HUDEP-2 (cell line): ENCODE measurements around the gene OSBP2.

Source experiments
- DNase-seq, 76 experiments: peaks; one replicate each; lab custom pipeline; 2025; ENCODE audit not compliant: unreplicated experiment in 76 of 76; lab: John Stamatoyannopoulos, UW

OSBP2 gene

GRCh38 chr22:30864441-30865420, 170.1 kb downstream of the OSBP2 start:
- DNase-seq = no peak

GRCh38 chr22:30865656-30866055, 171.0 kb downstream of the OSBP2 start:
- no peak for DNase-seq

- no peak for DNase-seq
Observed at GRCh38 chr22:30866216-30866615, 171.5 kb downstream of the OSBP2 start.

GRCh38 chr22:30866811-30867271, 172.2 kb downstream of the OSBP2 start:
- DNase-seq = no peak

- DNase-seq = no peak
Observed at GRCh38 chr22:30867746-30868662, 173.3 kb downstream of the OSBP2 start.

GRCh38 chr22:30868663-30869385, 174.2 kb downstream of the OSBP2 start:
- peak in 2 of 76 experiments; percentile 15 to 18 for DNase-seq

- peak in 51 of 76 experiments; percentile 17 to 81 (median 46) for DNase-seq
Observed at GRCh38 chr22:30869667-30870395, 175.2 kb downstream of the OSBP2 start.

GRCh38 chr22:30870451-30871345, 176.0 kb downstream of the OSBP2 start:
- DNase-seq = no peak

- no peak for DNase-seq
Observed at GRCh38 chr22:30871391-30872284, 177.0 kb downstream of the OSBP2 start.

GRCh38 chr22:30872285-30873041, 177.8 kb downstream of the OSBP2 start:
- peak in 5 of 76 experiments; percentile 10 to 34 (median 11) for DNase-seq

- no peak for DNase-seq
Observed at GRCh38 chr22:30873086-30873650, 178.5 kb downstream of the OSBP2 start.

- no peak for DNase-seq
Observed at GRCh38 chr22:30873661-30874060, 179.0 kb downstream of the OSBP2 start.

GRCh38 chr22:30874431-30875370, 180.0 kb downstream of the OSBP2 start:
- DNase-seq = no peak

- no peak for DNase-seq
Observed at GRCh38 chr22:30875481-30876215, 181.0 kb downstream of the OSBP2 start.

- no peak for DNase-seq
Observed at GRCh38 chr22:30876221-30876751, 181.6 kb downstream of the OSBP2 start.
